Urothelium cell line (cell line): ENCODE results near the gene SYTL3.
"Not testable (repeated sequence)": the region's sequence is repeated elsewhere in the genome, so short reads cannot be mapped to it uniquely, and the experiment has no call there.

Source experiments
- DNase-seq: peaks from one replicate; pipeline ENCODE4 v3.0.0; 2011; ENCODE audit warnings: low spot score, mixed read lengths
- FAIRE-seq: peaks from 2 replicates; lab custom pipeline; 2011; peaks lifted over from hg19 to GRCh38; lab: Jason Lieb, UNC

Gene SYTL3

GRCh38 chr6:158649289-158650143 is at the start of gene SYTL3:
SYTL3 (plus strand) TSS chr6:158650054; CDS start chr6:158663269, 13,215 bp downstream.
- DNase-seq (peak; percentile 48), FAIRE-seq (no peak)

GRCh38 chr6:158603261-158604047 is 46.4 kb upstream of the SYTL3 start:
- FAIRE-seq (no peak), DNase-seq (no peak)

- DNase-seq (no peak), FAIRE-seq (no peak)
Observed at GRCh38 chr6:158604048-158604406, 45.8 kb upstream of the SYTL3 start.

- FAIRE-seq (peak; percentile 63), DNase-seq (peak; percentile 79)
Observed at GRCh38 chr6:158605266-158605878, 44.5 kb upstream of the SYTL3 start.

- FAIRE-seq = not testable (repeated sequence)
Observed at GRCh38 chr6:158606011-158606410, 43.8 kb upstream of the SYTL3 start.

GRCh38 chr6:158606935-158607334 is 42.9 kb upstream of the SYTL3 start:
- FAIRE-seq = no peak

More at GRCh38 chr6:158606011-158606410, 43.8 kb upstream of the SYTL3 start:
- DNase-seq = not testable (repeated sequence)

GRCh38 chr6:158607411-158608170 is 42.3 kb upstream of the SYTL3 start:
- DNase-seq = no peak
- no peak for FAIRE-seq

More at GRCh38 chr6:158606935-158607334, 42.9 kb upstream of the SYTL3 start:
- DNase-seq = no peak

GRCh38 chr6:158608221-158608620 is 41.6 kb upstream of the SYTL3 start:
- DNase-seq (no peak), FAIRE-seq (no peak)

GRCh38 chr6:158609455-158610155 is 40.2 kb upstream of the SYTL3 start:
- FAIRE-seq (no peak), DNase-seq (no peak)

- DNase-seq (no peak), FAIRE-seq (no peak)
Observed at GRCh38 chr6:158610319-158610968, 39.4 kb upstream of the SYTL3 start.

GRCh38 chr6:158611039-158611438 is 38.8 kb upstream of the SYTL3 start:
- FAIRE-seq = no peak
- no peak for DNase-seq

GRCh38 chr6:158611541-158612370 is 38.1 kb upstream of the SYTL3 start:
- FAIRE-seq = no peak
- DNase-seq = no peak

- DNase-seq, FAIRE-seq: not testable (repeated sequence)
Observed at GRCh38 chr6:158614606-158615005, 35.2 kb upstream of the SYTL3 start.

- not testable (repeated sequence) for FAIRE-seq, DNase-seq
Observed at GRCh38 chr6:158618289-158618688, 31.6 kb upstream of the SYTL3 start.

GRCh38 chr6:158619922-158620801 is 29.7 kb upstream of the SYTL3 start:
- no peak for FAIRE-seq

GRCh38 chr6:158620963-158621693 is 28.7 kb upstream of the SYTL3 start:
- FAIRE-seq (no peak), DNase-seq (no peak)

More at GRCh38 chr6:158619922-158620801, 29.7 kb upstream of the SYTL3 start:
- no peak for DNase-seq
